ENCODE measurements around the gene PLPPR3. TPM values are rescaled to one million over a fixed set of nuclear protein-coding genes. Genes with fewer than 3 reads are reported as not detected.

PLPPR3 gene
- total RNA-seq, 1 experiment from 2014 or later = not detected

- no peaks in the 10 kb centered on the region for H3K27me3 Mint-ChIP-seq (ENCODE audit: insufficient read depth, unreplicated experiment)
- peaks cover 5% of the 10 kb centered on the region for H3K36me3 Mint-ChIP-seq (ENCODE audit: insufficient read depth, unreplicated experiment)
- no peak overlapping the region for H3K4me3 Mint-ChIP-seq (ENCODE audit: unreplicated experiment)
- no peak for DNase-seq (ENCODE audit: unreplicated experiment)
- ChIA-PET POLR2A (interaction anchor here (0.7 kb wide), 2 partner anchors 32 to 44 kb away, joined by 3 read pairs; no protein-coding TSS in a partner anchor), CTCF (interaction anchor here (0.5 to 2.7 kb wide), 16 partner anchors 9 to 215 kb away, joined by 3 to 10 read pairs (median 4); partner anchors contain the start of gene WDR18)
- no peaks in the 10 kb centered on the region for H3K9me3 Mint-ChIP-seq (ENCODE audit: unreplicated experiment)
- TF ChIP-seq, protein P1, sequence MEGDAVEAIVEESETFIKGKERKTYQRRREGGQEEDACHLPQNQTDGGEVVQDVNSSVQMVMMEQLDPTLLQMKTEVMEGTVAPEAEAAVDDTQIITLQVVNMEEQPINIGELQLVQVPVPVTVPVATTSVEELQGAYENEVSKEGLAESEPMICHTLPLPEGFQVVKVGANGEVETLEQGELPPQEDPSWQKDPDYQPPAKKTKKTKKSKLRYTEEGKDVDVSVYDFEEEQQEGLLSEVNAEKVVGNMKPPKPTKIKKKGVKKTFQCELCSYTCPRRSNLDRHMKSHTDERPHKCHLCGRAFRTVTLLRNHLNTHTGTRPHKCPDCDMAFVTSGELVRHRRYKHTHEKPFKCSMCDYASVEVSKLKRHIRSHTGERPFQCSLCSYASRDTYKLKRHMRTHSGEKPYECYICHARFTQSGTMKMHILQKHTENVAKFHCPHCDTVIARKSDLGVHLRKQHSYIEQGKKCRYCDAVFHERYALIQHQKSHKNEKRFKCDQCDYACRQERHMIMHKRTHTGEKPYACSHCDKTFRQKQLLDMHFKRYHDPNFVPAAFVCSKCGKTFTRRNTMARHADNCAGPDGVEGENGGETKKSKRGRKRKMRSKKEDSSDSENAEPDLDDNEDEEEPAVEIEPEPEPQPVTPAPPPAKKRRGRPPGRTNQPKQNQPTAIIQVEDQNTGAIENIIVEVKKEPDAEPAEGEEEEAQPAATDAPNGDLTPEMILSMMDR (IDR thresholded peaks at IDR 0.05; ENCODE audit: unreplicated experiment) = no peak
- intact Hi-C loops (cut with micrococcal nuclease) = loop anchor here (1.0 to 5.0 kb wide), 5 partner anchors 30 to 232 kb away; partner anchors contain the start of gene WDR18
- BruUV-seq (replicated peaks) = no TSS peak
- H3K27ac Mint-ChIP-seq (ENCODE audit: low read depth, unreplicated experiment) = no peak overlapping the region
- no peaks in the 10 kb centered on the region for H3K4me1 Mint-ChIP-seq (ENCODE audit: insufficient read depth, unreplicated experiment)
These were observed 52.1 kb downstream of the PLPPR3 start for GRCh38 chr19:769616-770015.

- H3K4me1 Mint-ChIP-seq (ENCODE audit: insufficient read depth, unreplicated experiment) = no peaks in the 10 kb centered on the region
- H3K4me3 Mint-ChIP-seq (ENCODE audit: unreplicated experiment) = no peak overlapping the region
- no peak overlapping the region for H3K27ac Mint-ChIP-seq (ENCODE audit: low read depth, unreplicated experiment)
- intact Hi-C loops (cut with micrococcal nuclease) = no loop called here
- H3K9me3 Mint-ChIP-seq (ENCODE audit: unreplicated experiment) = no peaks in the 10 kb centered on the region
- H3K27me3 Mint-ChIP-seq (ENCODE audit: insufficient read depth, unreplicated experiment) = no peaks in the 10 kb centered on the region
- H3K36me3 Mint-ChIP-seq (ENCODE audit: insufficient read depth, unreplicated experiment) = peaks cover 5% of the 10 kb centered on the region
- ChIA-PET POLR2A (interaction anchor here (1.6 kb wide), 1 partner anchor 17 kb away, joined by 4 read pairs; no protein-coding TSS in a partner anchor), CTCF (interaction anchor here (0.7 to 1.5 kb wide), 2 partner anchors 15 to 155 kb away, joined by 3 to 4 read pairs; no protein-coding TSS in a partner anchor)
- DNase-seq (ENCODE audit: unreplicated experiment) = no peak
- TF ChIP-seq, protein P1 (IDR thresholded peaks at IDR 0.05; ENCODE audit: unreplicated experiment) = no peak
- BruUV-seq (replicated peaks) = no TSS peak
These were observed 53.3 kb downstream of the PLPPR3 start for GRCh38 chr19:768424-768823.

DNA sequence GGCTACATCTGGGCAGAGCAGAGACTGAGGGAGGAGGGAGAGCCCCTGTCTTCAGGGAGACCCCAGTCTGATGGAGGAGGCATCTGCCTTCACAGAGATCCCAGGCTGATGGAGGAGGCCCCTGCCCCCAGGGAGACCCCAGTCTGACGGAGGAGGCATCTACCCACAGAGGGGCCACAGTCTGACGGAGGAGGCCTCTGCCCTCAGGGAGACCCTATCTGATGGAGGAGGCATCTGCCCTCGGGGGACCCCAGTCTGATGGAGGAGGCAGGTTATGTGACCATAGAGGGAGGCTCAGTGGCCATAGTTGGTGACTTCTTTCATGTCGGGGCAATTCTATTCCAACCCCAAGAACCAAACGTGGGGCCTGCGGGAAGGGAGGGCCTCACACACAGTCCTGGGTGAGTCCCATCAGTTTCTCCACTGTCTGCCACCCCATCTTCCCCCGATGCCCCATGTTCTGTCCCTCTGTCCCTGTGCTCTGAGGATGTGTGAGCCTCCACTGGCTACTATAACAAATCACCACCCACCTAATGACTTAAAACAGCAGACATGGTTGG is 56.5 kb downstream of the PLPPR3 start:
- no peaks in the 10 kb centered on the region for H3K9me3 Mint-ChIP-seq (ENCODE audit: unreplicated experiment)
- no peaks in the 10 kb centered on the region for H3K27me3 Mint-ChIP-seq (ENCODE audit: insufficient read depth, unreplicated experiment)
- H3K27ac Mint-ChIP-seq (ENCODE audit: low read depth, unreplicated experiment) = no peak overlapping the region
- BruUV-seq (replicated peaks) = TSS peak; percentile 10
- CTCF ChIA-PET = interaction anchor here (0.7 kb wide), 1 partner anchor 62 kb away, joined by 3 read pairs; no protein-coding TSS in a partner anchor
- peaks cover 25% of the 10 kb centered on the region for H3K36me3 Mint-ChIP-seq (ENCODE audit: insufficient read depth, unreplicated experiment)
- DNase-seq (ENCODE audit: unreplicated experiment) = no peak
- H3K4me1 Mint-ChIP-seq (ENCODE audit: insufficient read depth, unreplicated experiment) = no peaks in the 10 kb centered on the region
- TF ChIP-seq, protein P1 (IDR thresholded peaks at IDR 0.05; ENCODE audit: unreplicated experiment) = no peak
- H3K4me3 Mint-ChIP-seq (ENCODE audit: unreplicated experiment) = no peak overlapping the region
- POLR2A ChIA-PET = interaction anchor here (0.6 kb wide), 1 partner anchor 11 kb away, joined by 4 read pairs; no protein-coding TSS in a partner anchor
- intact Hi-C loops (cut with micrococcal nuclease) = no loop called here

DNA sequence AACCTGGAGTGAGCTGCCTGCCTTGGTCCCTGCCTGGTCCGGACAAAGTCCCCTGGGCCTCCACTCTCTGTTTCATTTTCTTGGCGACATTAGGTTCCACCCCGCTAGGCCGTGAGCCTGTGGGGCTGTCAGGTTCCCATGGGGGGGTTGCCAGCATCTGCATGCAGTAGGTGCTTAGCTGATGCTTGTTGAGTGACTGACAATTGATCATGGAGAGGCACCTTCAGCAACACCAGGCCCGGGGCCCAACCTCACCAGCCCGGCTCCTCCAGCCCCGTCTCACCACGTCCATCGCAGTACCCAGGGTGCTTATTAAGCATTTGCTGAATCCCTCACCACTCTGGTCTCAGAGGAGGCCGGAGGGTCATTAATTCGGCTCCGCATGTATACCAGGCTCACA is 57.5 kb downstream of the PLPPR3 start:
- no peak for DNase-seq (ENCODE audit: unreplicated experiment)
- no TSS peak for BruUV-seq (replicated peaks)
- no peaks in the 10 kb centered on the region for H3K9me3 Mint-ChIP-seq (ENCODE audit: unreplicated experiment)
- H3K4me3 Mint-ChIP-seq (ENCODE audit: unreplicated experiment) = no peak overlapping the region
- intact Hi-C loops (cut with micrococcal nuclease) = no loop called here
- ChIA-PET CTCF (interaction anchor here (0.8 kb wide), 1 partner anchor 207 kb away, joined by 5 read pairs; no protein-coding TSS in a partner anchor), POLR2A (interaction anchor here (0.6 to 1.1 kb wide), 2 partner anchors 10 to 33 kb away, joined by 3 to 4 read pairs; partner anchors contain the start of gene PTBP1)
- no peak overlapping the region for H3K27ac Mint-ChIP-seq (ENCODE audit: low read depth, unreplicated experiment)
- TF ChIP-seq, protein P1 (IDR thresholded peaks at IDR 0.05; ENCODE audit: unreplicated experiment) = no peak
- H3K27me3 Mint-ChIP-seq (ENCODE audit: insufficient read depth, unreplicated experiment) = no peaks in the 10 kb centered on the region
- no peaks in the 10 kb centered on the region for H3K4me1 Mint-ChIP-seq (ENCODE audit: insufficient read depth, unreplicated experiment)
- H3K36me3 Mint-ChIP-seq (ENCODE audit: insufficient read depth, unreplicated experiment) = peaks cover 35% of the 10 kb centered on the region
